Astrocyte of the cerebellum (primary cell): ENCODE measurements around the gene OR3A3.
"Not testable (repeated sequence)": the region's sequence is repeated elsewhere in the genome, so short reads cannot be mapped to it uniquely, and the experiment has no call there.

Experiments used
- DNase-seq: peaks from one replicate; pipeline ENCODE4 v3.0.0-alpha.2; 2011; ENCODE audit warnings: low read depth
- H3K4me3 ChIP-seq: 2 replicates; pipeline ENCODE4 v1.5.1; 2011; ENCODE audit warnings: mild to moderate bottlenecking, low read depth, low read length, moderate library complexity
- CTCF ChIP-seq: IDR thresholded peaks from 2 replicates; pipeline ENCODE4 v1.5.1; 2012; ENCODE audit warnings: low read length, low read depth, moderate library complexity, mild to moderate bottlenecking; ENCODE audit errors: missing control alignments
- in situ Hi-C: cut with HindIII; loops from 2 replicates; pipeline ENCODE4 v1.10.0; 2017; ENCODE audit warnings: low sequenced_read_pairs

Gene OR3A3

GRCh38 chr17:3433741-3434140 lies 22.6 kb downstream of the OR3A3 start, which contains the start of gene OR1E2:
Gene OR1E2, minus strand, starts transcription at chr17:3433841. Its CDS starts 0 bp downstream, at chr17:3433841.
- in situ Hi-C loops = no loop called here
- H3K4me3 ChIP-seq = no peak within 1 kb of the TSS

GRCh38 chr17:3438368-3438767 lies 27.2 kb downstream of the OR3A3 start:
- no peak for DNase-seq
- no peak for TF ChIP-seq CTCF
- in situ Hi-C loops = no loop called here
- no peak overlapping the region for H3K4me3 ChIP-seq

More at GRCh38 chr17:3433741-3434140, 22.6 kb downstream of the OR3A3 start, which contains the start of gene OR1E2:
- no peak for TF ChIP-seq CTCF
- no peak for DNase-seq

GRCh38 chr17:3440451-3440850 lies 29.3 kb downstream of the OR3A3 start:
- no peak for DNase-seq
- in situ Hi-C loops = no loop called here
- no peak overlapping the region for H3K4me3 ChIP-seq
- TF ChIP-seq CTCF = no peak

- in situ Hi-C loops = no loop called here
- no peak overlapping the region for H3K4me3 ChIP-seq
- no peak for TF ChIP-seq CTCF
- no peak for DNase-seq
Measured at GRCh38 chr17:3447625-3448024, 36.5 kb downstream of the OR3A3 start.

GRCh38 chr17:3448059-3448665 lies 37.0 kb downstream of the OR3A3 start:
- in situ Hi-C loops = no loop called here
- no peak overlapping the region for H3K4me3 ChIP-seq
- TF ChIP-seq CTCF = no peak
- no peak for DNase-seq

- H3K4me3 ChIP-seq, DNase-seq, in situ Hi-C loops: not testable (repeated sequence)
Measured at GRCh38 chr17:3466355-3466754, 55.2 kb downstream of the OR3A3 start.

- no peak for TF ChIP-seq CTCF
- in situ Hi-C loops = no loop called here
- no peak overlapping the region for H3K4me3 ChIP-seq
- no peak for DNase-seq
Measured at GRCh38 chr17:3469529-3469928, 58.4 kb downstream of the OR3A3 start.
